Measurements from ENCODE around the gene ARIH2. TPM values are rescaled to one million over a fixed set of nuclear protein-coding genes. Genes with fewer than 3 reads are reported as not detected.
A peak's percentile ranks its signal among the peaks of the same experiment; 100 is the strongest.

The ARIH2 gene
- total and polyA plus RNA-seq, 2 of the 8 experiments (the other 6 are each of a cell fraction or from before 2014, with no cell fraction given): 72.9 to 136 TPM

DNA sequence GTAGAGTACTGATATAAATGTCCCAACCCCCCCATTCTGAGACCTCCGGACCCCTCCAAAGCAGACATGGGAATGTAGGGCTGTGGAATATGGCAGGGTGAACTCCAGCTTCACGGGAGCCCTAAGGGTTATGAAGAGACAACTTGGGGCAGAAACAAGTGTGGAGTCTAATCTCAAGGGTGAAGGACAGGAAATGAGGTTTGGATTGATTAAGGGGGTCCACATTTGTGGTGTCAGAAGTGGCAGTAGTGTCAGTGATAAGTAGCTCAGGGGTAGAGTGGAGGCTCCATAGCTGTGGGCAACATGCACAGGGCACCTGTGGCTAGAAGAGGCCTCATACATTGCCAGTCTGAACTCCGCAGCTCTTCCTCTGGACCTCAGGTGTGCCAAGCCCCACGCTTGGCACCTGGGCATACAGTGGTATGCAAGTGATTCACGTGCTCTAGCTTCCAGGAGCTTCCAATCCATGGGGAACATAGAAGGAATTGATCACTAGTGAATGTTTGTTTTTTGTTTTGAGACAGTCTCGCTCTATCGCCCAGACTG, 67.3 kb downstream of the ARIH2 start:
- H2BK20ac ChIP-seq (ENCODE audit: low read length): no peak overlapping the region
- no peak overlapping the region for H3K9ac ChIP-seq (replicated peaks in 1 of 4; ENCODE audit: extremely low read depth in 1 of 4, low read depth in 3 of 4, low read length in 3 of 4)
- ChIA-PET POLR2A (ENCODE audit: partially characterized antibody) (interaction anchor here (0.9 to 38.8 kb wide), 6 partner anchors 11 to 108 kb away, joined by 3 to 1518 read pairs (median 7); partner anchors contain the start of genes DALRD3, IMPDH2, NDUFAF3 and QRICH1), CTCF (ENCODE audit: partially characterized antibody) (interaction anchor here (0.6 to 19.9 kb wide), 9 partner anchors 9 to 299 kb away, joined by 3 to 467 read pairs (median 3); partner anchors contain the start of genes DALRD3, NDUFAF3 and WDR6)
- H4K91ac ChIP-seq (replicated peaks; ENCODE audit: insufficient read length, low read length): no peak overlapping the region
- DNase-seq (ENCODE audit: low read depth in 1 of 2, low spot score in 2 of 2) (no peak), FAIRE-seq (no peak)
- no peak overlapping the region for H3K18ac ChIP-seq (ENCODE audit: extremely low read depth, low read length)
- no peaks in the 10 kb centered on the region for H3K9me3 ChIP-seq (ENCODE audit: insufficient read depth in 2 of 2, low read depth in 1 of 2, low read length in 1 of 2)
- no peak overlapping the region for H4K5ac ChIP-seq (ENCODE audit: insufficient read length, low read depth, low read length)
- H4K8ac ChIP-seq (ENCODE audit: extremely low read depth, insufficient read depth, low read length): no peak overlapping the region
- H2BK15ac ChIP-seq (ENCODE audit: low read length): no peak overlapping the region
- H3K14ac ChIP-seq (ENCODE audit: insufficient read length): no peak overlapping the region
- no peak overlapping the region for H3K27ac ChIP-seq (ENCODE audit: low read depth, low read length)
- no peak overlapping the region for H3K4ac ChIP-seq (replicated peaks; ENCODE audit: insufficient read length, low read depth, low read length)
- peaks cover 5 to 40% (median 27%) of the 10 kb centered on the region in 4 experiments for H3K36me3 ChIP-seq (ENCODE audit: control insufficient read depth in 2 of 4, insufficient read depth in 4 of 4, low read length in 3 of 4)
- H3K79me1 ChIP-seq (ENCODE audit: low read depth, low read length): peaks cover 2% of the 10 kb centered on the region; the same call in 1 of the 2 replicates
- H3K79me2 ChIP-seq (ENCODE audit: control insufficient read depth in 1 of 2, insufficient read depth in 2 of 2, low read length in 2 of 2): peaks cover 0 to 8% of the 10 kb centered on the region in 2 experiments; a peak in 1 of 4 replicates
- 90% methylated on average over 7 of the region's 7 CpGs; no CpG with 5 or more reads in 1 of the 2 experiments for WGBS, 2 experiments (ENCODE audit: extremely low coverage in 1 of 2, insufficient coverage in 1 of 2, insufficient read length in 1 of 2, insufficient replicate concordance in 2 of 2, low coverage in 1 of 2, low lambda C conversion rate in 2 of 2, missing lambda C conversion rate in 1 of 2)
- H3K4me3 ChIP-seq (ENCODE audit: extremely low read depth in 1 of 4, insufficient read depth in 2 of 4, low read depth in 3 of 4, low read length in 4 of 4): no peak overlapping the region
- peaks cover 3 to 11% of the 10 kb centered on the region in 2 experiments for H4K20me1 ChIP-seq (replicated peaks in 1 of 2; ENCODE audit: control insufficient read depth in 1 of 2, insufficient read depth in 2 of 2, low read length in 2 of 2)
- no peak overlapping the region for H3K4me2 ChIP-seq (ENCODE audit: insufficient read depth in 1 of 2, low read depth in 2 of 2, low read length in 2 of 2)
- H3K4me1 ChIP-seq (replicated peaks in 1 of 4; ENCODE audit: control insufficient read depth in 3 of 4, insufficient read depth in 4 of 4, low read length in 3 of 4): peaks cover 0 to 7% (median 6%) of the 10 kb centered on the region in 4 experiments; a peak in 3 of 7 replicates
- H2BK12ac ChIP-seq (ENCODE audit: low read depth, low read length): no peak overlapping the region
- no peaks in the 10 kb centered on the region for H3K27me3 ChIP-seq (replicated peaks in 1 of 4; ENCODE audit: control insufficient read depth in 3 of 4, extremely low read depth in 1 of 4, insufficient read depth in 3 of 4, low read length in 3 of 4)
- no peak overlapping the region for H2AK5ac ChIP-seq (ENCODE audit: low read depth, low read length)
- TF ChIP-seq PHF8 (conservative IDR thresholded peaks at IDR 0.05; ENCODE audit: low read depth, low read length): no peak
- TF ChIP-seq POLR2AphosphoS5 (IDR thresholded peaks at IDR 0.05; ENCODE audit: low read depth, low read length): 0 out of 2 replicates have a peak, but pooled peaks have one; percentile 23
- TF ChIP-seq, protein P1, sequence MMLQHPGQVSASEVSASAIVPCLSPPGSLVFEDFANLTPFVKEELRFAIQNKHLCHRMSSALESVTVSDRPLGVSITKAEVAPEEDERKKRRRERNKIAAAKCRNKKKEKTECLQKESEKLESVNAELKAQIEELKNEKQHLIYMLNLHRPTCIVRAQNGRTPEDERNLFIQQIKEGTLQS (IDR thresholded peaks at IDR 0.05; ENCODE audit: insufficient read depth, low read depth, low read length): no peak
- TF ChIP-seq EGR1 (IDR thresholded peaks at IDR 0.05; ENCODE audit: borderline replicate concordance, low read depth, low read length): no peak
- TF ChIP-seq POU5F1 (IDR thresholded peaks at IDR 0.05; ENCODE audit: low read depth, low read length): no peak
- no peak for TF ChIP-seq CHD2 (IDR thresholded peaks at IDR 0.05; ENCODE audit: low read length)
- no peak overlapping the region for H3K56ac ChIP-seq (replicated peaks; ENCODE audit: insufficient read length, low read depth, low read length)
- no peak overlapping the region for H2BK120ac ChIP-seq (replicated peaks; ENCODE audit: low read depth, low read length)
- H2BK5ac ChIP-seq (ENCODE audit: low read depth, low read length): no peak overlapping the region
- H2AFZ ChIP-seq (ENCODE audit: low read length): no peak overlapping the region
- peaks cover 16% of the 10 kb centered on the region for H3K23me2 ChIP-seq (ENCODE audit: low read depth, low read length)
- no peak overlapping the region for H3K23ac ChIP-seq (ENCODE audit: insufficient read length)

All from H1 (cell line).